HepG2 (cell line): ENCODE measurements around the gene SHFL. TPM values are rescaled to one million over a fixed set of nuclear protein-coding genes. Genes with fewer than 3 reads are reported as not detected.

Experiments
- ARID3A ChIP-seq: IDR thresholded peaks from 2 replicates; pipeline ENCODE4 v1.6.1; 2012; ENCODE audit warnings: low read depth, low read length, improper control_type of control experiment
- CHD4 ChIP-seq: fragments of 200-600 bp; sonication (generic); IDR thresholded peaks from 2 replicates; pipeline ENCODE4 v1.7.0; 2017; ENCODE audit warnings: mild to moderate bottlenecking, low read length, borderline replicate concordance
- FUBP1 ChIP-seq: sonication (generic); formaldehyde crosslinking; IDR thresholded peaks from 2 replicates; pipeline ENCODE4 v1.5.1; 2020; ENCODE audit warnings: missing genetic modification reagents, mild to moderate bottlenecking, borderline replicate concordance
- GFI1 ChIP-seq: sonication (generic); formaldehyde crosslinking; IDR thresholded peaks from 2 replicates; pipeline ENCODE4 v1.5.0; 2020; ENCODE audit warnings: missing genetic modification reagents, mild to moderate bottlenecking, borderline replicate concordance
- HNF1A ChIP-seq, 2 experiments: sonication (generic) in 1 of 2; formaldehyde crosslinking in 1 of 2; IDR thresholded peaks; 2 replicates each; pipeline versions ENCODE4 v1.4.0 to v1.6.1; 2016 to 2020; ENCODE audit warnings: borderline replicate concordance in 1 of 2, low read depth in 1 of 2, mild to moderate bottlenecking in 1 of 2, missing genetic modification reagents in 1 of 2
- NFKB2 ChIP-seq: sonication (generic); formaldehyde crosslinking; IDR thresholded peaks from 2 replicates; pipeline ENCODE4 v1.4.0; 2020; ENCODE audit warnings: missing genetic modification reagents, borderline replicate concordance
- POLR2G ChIP-seq: fragments of 200-400 bp; formaldehyde crosslinking; IDR thresholded peaks from 2 replicates; pipeline ENCODE4 v1.6.1; 2018; ENCODE audit warnings: mild to moderate bottlenecking, low read depth, low read length, moderate library complexity
- RARA ChIP-seq: IDR thresholded peaks from 2 replicates; pipeline ENCODE4 v1.6.1; 2016; ENCODE audit warnings: missing genetic modification reagents, missing compliant biosample characterization
- SALL2 ChIP-seq: sonication (generic); formaldehyde crosslinking; IDR thresholded peaks from 2 replicates; pipeline ENCODE4 v1.8.1; 2023; ENCODE audit warnings: mild to moderate bottlenecking, missing genetic modification reagents, inconsistent platforms
- TARDBP ChIP-seq: sonication (generic); formaldehyde crosslinking; IDR thresholded peaks from 2 replicates; pipeline ENCODE4 v1.8.0; 2022; ENCODE audit warnings: mild to moderate bottlenecking, missing genetic modification reagents
- XRCC5 ChIP-seq: fragments of 200-400 bp; formaldehyde crosslinking; optimal IDR thresholded peaks from 2 replicates; pipeline ENCODE3; 2017; ENCODE audit warnings: mild to moderate bottlenecking, low read length
- ZNF331 ChIP-seq: sonication (generic); formaldehyde crosslinking; IDR thresholded peaks from 2 replicates; pipeline ENCODE4 v1.4.0; 2020; ENCODE audit warnings: missing genetic modification reagents
- ZNF451 ChIP-seq: sonication (generic); formaldehyde crosslinking; IDR thresholded peaks from 2 replicates; pipeline ENCODE4 v1.5.0; 2020; ENCODE audit warnings: mild to moderate bottlenecking, missing genetic modification reagents
- ZNF652 ChIP-seq: IDR thresholded peaks from 2 replicates; pipeline ENCODE4 v1.6.1; 2016; ENCODE audit warnings: low read depth, borderline replicate concordance
- ZNF784 ChIP-seq: sonication (generic); formaldehyde crosslinking; IDR thresholded peaks from 2 replicates; pipeline ENCODE4 v1.5.1; 2020; ENCODE audit warnings: missing genetic modification reagents, mild to moderate bottlenecking, borderline replicate concordance
- polyA plus RNA-seq, 8 experiments: library from polyadenylated mRNA; depleted of rRNA in 3 of 8; stranded (reverse) in 7 of 8; unstranded in 1 of 8; fragments of >200 nt; fragmentation: Illumina TruSeq in 4 of 8; extraction: Trizol in 4 of 8; gene quantifications; 2 replicates each; pipeline versions ENCODE4 v1.2.1 to v1.2.3, GENCODE V29; 2011 to 2016; ENCODE audit warnings: low read depth in 4 of 8, missing spikeins in 1 of 8, mixed read lengths in 1 of 8; ENCODE audit not compliant: insufficient read depth in 1 of 8
- total RNA-seq, 5 experiments: library from RNA; depleted of rRNA; stranded (reverse); fragments of >200 nt; fragmentation: Illumina TruSeq; extraction: Trizol; gene quantifications; 2 replicates each; pipeline ENCODE4 v1.2.3, GENCODE V29; 2016; ENCODE audit warnings: low read depth in 1 of 5

SHFL gene
- total and polyA plus RNA-seq, 2 of the 13 experiments (the other 11 are each of a cell fraction or from before 2014, with no cell fraction given): 12.3 to 36.4 TPM

- TF ChIP-seq GFI1 (no peak), TARDBP (CRISPR knock-in tag) (no peak), NFKB2 (peak; percentile 40; the same call in 1 of the 2 replicates), ZNF331 (CRISPR knock-in tag) (0 out of 2 replicates have a peak, but pooled peaks have one; percentile 8), CHD4 (peak; percentile 99), ZNF652 (no peak), SALL2 (CRISPR knock-in tag) (peak; percentile 62; the same call in 1 of the 2 replicates), XRCC5 (no peak), ZNF784 (CRISPR knock-in tag) (no peak), ARID3A (no peak), HNF1A (IDR thresholded peaks at IDR 0.05; ENCODE audit: low read depth) (no peak), HNF1A (CRISPR knock-in tag; IDR thresholded peaks at IDR 0.05; ENCODE audit: borderline replicate concordance) (no peak), RARA (CRISPR knock-in tag) (no peak), ZNF451 (CRISPR knock-in tag) (no peak), POLR2G (peak; percentile 69; the same call in 1 of the 2 replicates), FUBP1 (CRISPR knock-in tag) (no peak)
Measured at GRCh38 chr19:10085641-10086590, at the start of gene SHFL (continued).
